GM03348 (cell line): Measurements from ENCODE around the gene PSG4.
A peak's percentile ranks its signal among the peaks of the same experiment; 100 is the strongest.
"Not testable (repeated sequence)": the region's sequence is repeated elsewhere in the genome, so short reads cannot be mapped to it uniquely, and the experiment has no call there.

Source experiments
- DNase-seq: peaks from one replicate; pipeline ENCODE4 v3.0.0; 2012; ENCODE audit warnings: low spot score

The PSG4 gene

GRCh38 chr19:43197666-43198397 lies 7.6 kb downstream of the PSG4 start:
- not testable (repeated sequence) for DNase-seq

DNA sequence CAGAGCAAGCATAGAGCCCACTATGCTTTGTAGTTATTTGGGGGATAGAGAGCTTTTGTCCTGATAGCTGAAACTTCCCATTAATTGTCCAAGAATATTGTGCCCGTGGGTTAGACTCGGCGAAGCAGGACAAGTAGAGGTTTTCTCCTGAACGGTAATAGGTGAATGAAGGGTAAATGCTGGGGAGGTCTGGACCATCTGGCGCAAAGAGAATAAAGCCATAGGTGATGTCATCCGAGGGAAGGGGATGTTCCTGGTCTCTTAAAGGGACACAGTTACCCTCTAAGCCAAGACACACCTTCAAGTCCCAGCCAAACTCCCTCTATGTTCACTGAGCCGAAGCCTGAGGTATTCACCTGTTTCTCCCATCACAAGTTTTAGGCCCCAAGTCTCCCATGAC lies 11.0 kb downstream of the PSG4 start:
- not testable (repeated sequence) for DNase-seq

DNA sequence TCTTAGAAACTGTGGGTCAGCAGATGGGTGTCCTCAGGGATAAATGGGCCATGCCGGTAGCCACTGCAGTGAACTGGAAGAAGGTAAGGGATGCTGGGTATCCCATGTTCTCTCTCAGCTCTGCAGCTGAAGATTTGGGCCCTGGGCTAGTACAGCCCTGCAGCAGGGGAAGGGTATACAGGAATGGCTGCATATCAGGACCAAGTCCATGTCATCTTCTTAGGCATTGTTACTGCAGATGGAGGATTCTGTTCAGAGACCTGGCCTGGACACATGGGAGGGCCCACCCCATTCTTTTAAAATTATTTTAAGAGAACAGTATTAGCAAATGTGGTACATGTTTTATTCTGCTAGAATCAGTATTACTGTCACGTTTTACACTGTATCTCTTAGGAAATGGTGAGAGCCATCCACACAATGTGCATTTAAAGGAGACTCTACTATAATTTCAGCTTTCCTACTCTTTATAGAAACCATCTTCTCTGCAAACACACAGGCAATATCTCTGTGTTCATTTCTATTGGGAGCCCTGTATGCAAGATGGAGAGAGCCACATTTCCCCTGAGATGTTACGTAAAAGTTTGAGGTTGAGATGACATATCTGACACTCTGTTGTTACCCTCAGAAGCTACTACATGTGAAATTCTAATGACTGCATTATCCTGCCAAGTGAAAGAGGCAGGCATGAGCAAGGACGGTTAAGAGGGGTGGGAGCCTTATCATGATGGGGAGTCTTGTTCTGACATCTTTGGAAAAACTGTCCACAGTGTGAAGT lies 12.9 kb downstream of the PSG4 start:
- not testable (repeated sequence) for DNase-seq

GRCh38 chr19:43188092-43188491 lies 17.3 kb downstream of the PSG4 start:
- not testable (repeated sequence) for DNase-seq

- DNase-seq = not testable (repeated sequence)
Observed at GRCh38 chr19:43186311-43186935, 19.0 kb downstream of the PSG4 start, which contains the start of gene PSG5. Gene PSG5, minus strand, starts transcription at chr19:43186536. Its CDS starts 131 bp downstream, at chr19:43186405.

GRCh38 chr19:43181869-43182771 lies 23.3 kb downstream of the PSG4 start:
- peak; percentile 66 for DNase-seq

- DNase-seq = not testable (repeated sequence)
Observed at GRCh38 chr19:43179569-43180147, 25.8 kb downstream of the PSG4 start.

GRCh38 chr19:43178577-43178976 lies 26.9 kb downstream of the PSG4 start:
- not testable (repeated sequence) for DNase-seq

GRCh38 chr19:43165906-43166305 lies 39.5 kb downstream of the PSG4 start:
- not testable (repeated sequence) for DNase-seq

- DNase-seq = not testable (repeated sequence)
Observed at GRCh38 chr19:43163135-43163534, 42.3 kb downstream of the PSG4 start.

- not testable (repeated sequence) for DNase-seq
Observed at GRCh38 chr19:43162261-43162660, 43.2 kb downstream of the PSG4 start.

GRCh38 chr19:43152214-43152613 lies 53.2 kb downstream of the PSG4 start:
- DNase-seq = no peak

GRCh38 chr19:43149788-43150187 lies 55.6 kb downstream of the PSG4 start:
- not testable (repeated sequence) for DNase-seq

DNA sequence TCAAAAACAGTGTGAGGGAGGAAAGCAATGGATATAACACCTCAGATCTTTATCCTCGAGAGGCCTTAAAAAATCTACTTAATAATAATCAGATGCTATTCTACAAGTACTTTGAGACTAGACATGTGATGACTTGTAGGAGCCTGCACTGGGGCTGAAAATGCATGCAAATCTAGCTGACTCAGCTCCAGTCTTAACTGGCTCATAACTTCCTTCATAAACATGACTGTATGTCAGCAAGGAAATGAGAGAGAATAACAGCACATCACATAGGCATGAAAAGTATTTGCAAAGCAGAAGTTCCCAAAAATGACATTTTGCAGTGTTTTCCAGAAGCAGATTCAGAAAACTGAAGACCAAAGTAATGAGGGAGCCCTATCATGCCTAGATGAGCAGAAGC lies 57.2 kb downstream of the PSG4 start:
- peak; percentile 21 for DNase-seq
